ENCODE results near the gene SHC1.
"Not testable (repeated sequence)": the region's sequence is repeated elsewhere in the genome, so short reads cannot be mapped to it uniquely, and the experiment has no call there.

The SHC1 gene

DNA sequence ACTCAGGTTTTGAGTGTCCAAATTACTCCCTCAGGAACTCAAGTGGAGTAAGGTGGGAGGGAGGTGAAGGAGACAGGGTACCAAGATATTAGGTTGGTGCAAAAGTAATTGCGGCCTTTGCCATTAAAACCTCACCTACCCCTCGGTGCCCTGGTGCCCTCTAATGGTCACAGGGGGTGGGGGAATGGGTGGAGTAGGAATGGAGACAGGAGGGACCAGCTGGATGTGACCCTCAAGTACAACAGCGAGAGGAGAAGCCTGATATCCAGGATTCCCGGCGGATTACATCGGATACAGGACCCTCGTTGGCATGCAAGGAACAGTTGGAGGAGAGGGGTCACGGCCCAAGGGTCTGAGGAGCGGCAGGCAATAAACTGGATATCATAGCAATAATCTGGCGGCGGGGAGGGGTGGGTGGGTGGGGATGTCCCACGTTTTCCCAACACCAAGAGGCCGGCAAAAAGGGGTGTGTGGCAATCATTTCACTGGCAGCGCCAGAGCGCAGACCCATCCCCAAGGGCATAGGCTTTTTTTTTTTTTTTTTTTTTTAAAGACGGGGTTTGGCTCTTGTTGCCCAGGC lies 27.7 kb upstream of the SHC1 start:
- TF ChIP-seq, protein P1, sequence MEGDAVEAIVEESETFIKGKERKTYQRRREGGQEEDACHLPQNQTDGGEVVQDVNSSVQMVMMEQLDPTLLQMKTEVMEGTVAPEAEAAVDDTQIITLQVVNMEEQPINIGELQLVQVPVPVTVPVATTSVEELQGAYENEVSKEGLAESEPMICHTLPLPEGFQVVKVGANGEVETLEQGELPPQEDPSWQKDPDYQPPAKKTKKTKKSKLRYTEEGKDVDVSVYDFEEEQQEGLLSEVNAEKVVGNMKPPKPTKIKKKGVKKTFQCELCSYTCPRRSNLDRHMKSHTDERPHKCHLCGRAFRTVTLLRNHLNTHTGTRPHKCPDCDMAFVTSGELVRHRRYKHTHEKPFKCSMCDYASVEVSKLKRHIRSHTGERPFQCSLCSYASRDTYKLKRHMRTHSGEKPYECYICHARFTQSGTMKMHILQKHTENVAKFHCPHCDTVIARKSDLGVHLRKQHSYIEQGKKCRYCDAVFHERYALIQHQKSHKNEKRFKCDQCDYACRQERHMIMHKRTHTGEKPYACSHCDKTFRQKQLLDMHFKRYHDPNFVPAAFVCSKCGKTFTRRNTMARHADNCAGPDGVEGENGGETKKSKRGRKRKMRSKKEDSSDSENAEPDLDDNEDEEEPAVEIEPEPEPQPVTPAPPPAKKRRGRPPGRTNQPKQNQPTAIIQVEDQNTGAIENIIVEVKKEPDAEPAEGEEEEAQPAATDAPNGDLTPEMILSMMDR (conservative IDR thresholded peaks at IDR 0.05; ENCODE audit: low read depth, low read length): peak; percentile 15
- DNase-seq (ENCODE audit: low read depth): no peak
- no peak overlapping the region for H3K4me3 ChIP-seq (ENCODE audit: low read length)

DNA sequence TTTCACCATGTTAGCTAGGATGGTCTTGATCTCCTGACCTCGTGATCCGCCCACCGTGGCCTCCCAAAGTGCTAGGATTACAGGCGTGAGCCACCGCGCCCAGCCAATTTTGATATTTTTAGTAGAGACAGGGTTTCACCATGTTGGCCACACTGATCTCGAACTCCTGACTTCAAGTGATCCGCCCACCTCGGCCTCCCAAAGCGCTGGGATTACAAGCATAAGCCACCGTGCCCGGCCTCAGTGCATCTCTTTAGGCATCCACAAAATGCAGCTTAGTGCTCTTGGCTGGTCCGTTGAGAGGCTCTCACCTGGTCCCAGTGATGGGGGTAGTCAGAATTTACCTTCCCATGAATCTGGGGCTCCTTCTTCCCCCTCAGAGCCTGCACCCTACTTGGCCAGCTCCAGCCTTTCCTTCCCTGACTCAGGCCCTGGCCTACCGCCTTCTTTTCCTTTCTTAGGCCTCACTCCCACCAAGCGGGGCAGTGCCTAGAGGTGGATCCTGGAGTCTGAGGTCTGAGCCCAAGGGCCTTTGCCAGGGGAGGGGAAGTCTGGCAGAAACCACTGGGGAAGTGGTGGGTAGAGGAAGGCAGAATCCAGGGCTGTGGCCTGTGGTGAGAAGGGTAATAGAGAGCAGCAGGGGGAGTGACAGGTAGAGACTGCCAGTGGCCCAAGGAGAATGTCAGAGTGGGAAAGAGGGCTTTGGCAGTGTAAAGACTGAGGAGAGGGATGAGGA lies 26.6 kb upstream of the SHC1 start:
- TF ChIP-seq, protein P1 (conservative IDR thresholded peaks at IDR 0.05; ENCODE audit: low read depth, low read length): no peak
- H3K4me3 ChIP-seq (ENCODE audit: low read length): no peak overlapping the region
- no peak for DNase-seq (ENCODE audit: low read depth)

DNA sequence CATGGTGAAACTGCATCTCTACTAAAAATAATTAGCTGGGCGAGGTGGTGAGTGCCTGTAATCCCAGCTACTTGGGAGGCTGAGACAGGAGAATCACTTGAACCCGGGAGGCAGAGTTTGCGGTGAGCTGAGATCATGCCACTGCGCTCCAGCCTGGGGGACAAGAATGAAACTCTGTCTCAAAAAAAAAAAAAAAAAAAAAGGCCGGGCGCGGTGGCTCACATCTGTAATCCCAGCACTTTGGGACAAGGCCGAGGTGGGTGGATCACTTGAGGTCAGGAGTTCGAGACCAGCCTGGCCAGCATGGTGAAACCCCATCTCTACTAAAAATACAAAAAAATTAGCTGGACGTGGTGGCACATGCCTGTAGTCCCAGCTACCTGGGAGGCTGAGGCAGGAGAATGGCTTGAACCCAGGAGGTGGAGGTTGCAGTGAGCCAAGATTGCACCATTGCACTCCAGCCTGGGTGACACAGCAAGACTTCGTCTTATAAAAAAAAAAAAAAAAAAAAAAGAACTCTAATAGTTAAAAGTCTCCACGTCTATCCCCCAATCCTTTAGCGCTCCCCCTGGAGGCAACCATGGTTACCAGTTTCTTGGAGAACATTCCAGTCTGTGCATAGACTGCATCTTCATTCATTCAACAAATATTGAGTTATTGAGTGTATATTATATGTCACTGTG lies 24.9 kb upstream of the SHC1 start:
- DNase-seq (ENCODE audit: low read depth); H3K4me3 ChIP-seq (ENCODE audit: low read length): not testable (repeated sequence)

DNA sequence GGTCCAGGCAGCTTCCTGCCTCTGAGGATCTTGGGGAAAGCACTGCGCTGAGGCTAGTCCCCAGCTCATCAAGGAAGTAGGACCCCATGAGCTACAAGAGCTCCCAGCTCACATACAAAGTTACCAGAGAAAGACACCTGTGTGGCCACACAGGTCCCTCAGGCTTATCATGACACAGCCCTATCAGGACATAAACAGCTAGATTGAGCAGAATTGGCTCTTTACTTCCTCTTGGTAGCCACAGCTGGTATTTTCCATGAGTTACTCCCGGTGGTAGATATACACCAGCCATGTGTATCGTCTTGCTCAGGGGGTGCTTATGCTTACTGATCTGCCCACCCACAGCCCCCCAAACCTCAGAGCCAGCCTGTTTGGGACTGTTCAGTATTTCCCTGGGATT lies 24.0 kb upstream of the SHC1 start:
- no peak overlapping the region for H3K4me3 ChIP-seq (ENCODE audit: low read length)
- DNase-seq (ENCODE audit: low read depth): no peak
- TF ChIP-seq, protein P1 (conservative IDR thresholded peaks at IDR 0.05; ENCODE audit: low read depth, low read length): no peak

More for the DNA sequence above, 24.9 kb upstream of the SHC1 start:
- TF ChIP-seq, protein P1 (conservative IDR thresholded peaks at IDR 0.05; ENCODE audit: low read depth, low read length): peak; percentile 60

DNA sequence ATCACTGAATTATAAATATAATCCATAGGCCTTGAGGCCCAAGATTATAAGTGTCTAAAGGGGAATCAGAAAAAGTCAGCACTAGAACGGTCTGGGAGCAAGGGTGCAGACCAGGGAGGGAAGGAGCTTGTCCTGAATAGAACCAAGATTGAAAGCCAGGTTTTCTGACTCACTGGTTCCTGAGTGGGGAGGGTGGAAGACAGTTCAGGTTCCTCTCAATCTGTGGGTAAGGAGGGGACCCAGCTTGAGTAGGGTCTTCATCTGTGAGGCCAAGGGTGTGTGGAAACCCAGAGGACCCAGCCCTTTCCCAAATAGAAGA lies 23.7 kb upstream of the SHC1 start:
- TF ChIP-seq, protein P1 (conservative IDR thresholded peaks at IDR 0.05; ENCODE audit: low read depth, low read length): no peak
- H3K4me3 ChIP-seq (ENCODE audit: low read length): no peak overlapping the region
- no peak for DNase-seq (ENCODE audit: low read depth)

DNA sequence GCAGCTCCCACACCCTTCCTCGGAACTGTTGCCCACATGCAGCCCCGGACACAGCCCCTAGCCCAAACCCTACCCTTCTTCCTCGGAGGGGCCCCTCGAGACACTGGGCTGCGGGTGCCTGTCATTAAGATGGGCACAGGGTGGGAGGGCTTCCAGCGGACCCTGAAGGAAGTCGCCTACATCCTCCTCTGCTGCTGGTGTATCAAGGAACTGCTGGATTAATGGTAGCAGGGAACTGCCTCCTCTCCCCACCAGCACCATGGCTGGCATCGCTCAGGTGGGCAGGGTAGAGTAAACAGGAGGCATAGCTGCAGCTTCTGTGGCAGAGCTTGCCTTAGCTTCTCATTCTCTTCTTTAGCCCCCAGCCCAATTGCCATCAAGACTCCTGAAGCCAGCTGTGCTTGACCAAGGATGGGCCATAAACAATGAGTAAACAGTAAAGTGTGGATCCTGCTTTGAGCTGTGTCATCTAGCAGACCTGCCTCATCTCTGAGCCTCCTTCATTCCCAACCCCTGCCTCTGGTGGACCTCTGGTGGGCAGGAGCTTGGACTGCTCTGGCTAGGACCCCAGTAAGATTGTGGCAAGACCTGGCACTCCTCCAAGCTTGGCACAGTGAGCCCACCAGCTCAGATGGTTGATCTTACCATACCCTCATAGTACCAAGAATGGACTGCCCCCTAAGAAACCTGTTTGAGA lies 23.2 kb upstream of the SHC1 start, which contains the start of gene LENEP:
TSS of gene LENEP (plus strand) at position 15 of the 697 bp plus-strand sequence. CDS start at position 37, 22 bp downstream.
- TF ChIP-seq, protein P1 (conservative IDR thresholded peaks at IDR 0.05; ENCODE audit: low read depth, low read length): no peak
- no peak within 1 kb of the TSS for H3K4me3 ChIP-seq (ENCODE audit: low read length)
- no peak for DNase-seq (ENCODE audit: low read depth)
